ENCODE measurements around the gene UBE2H. TPM values are rescaled to one million over a fixed set of nuclear protein-coding genes. Genes with fewer than 3 reads are reported as not detected.

The UBE2H gene
- total and polyA plus RNA-seq, 12 donors, result 26.0 to 222 (median 159) TPM

- Histone ChIP-seq H3K4me1 (peaks cover 11 to 76% (median 57%) of the 10 kb centered on the region in 9 donors), H3K27ac (peak overlapping the region in 7 of 10 donors; percentile 14 to 61 (median 24)), H3K4me3 (no peak overlapping the region), H3K27me3 (no peaks in the 10 kb centered on the region), H3K9me3 (no peaks in the 10 kb centered on the region), H3K36me3 (no peaks in the 10 kb centered on the region)
- DNase-seq (no peak), ATAC-seq (no peak)
- TF ChIP-seq CTCF (IDR thresholded peaks at IDR 0.05), result no peak
- intact Hi-C loops (cut with DNase I), result no loop called here
- 98 to 100% methylated on average over 1 of the region's 1 CpG for WGBS, 2 donors
Observed at GRCh38 chr7:129845972-129846327, 106.8 kb downstream of the UBE2H start.

- H3K27ac ChIP-seq, result peak overlapping the region in 8 of 10 donors; percentile 14 to 61 (median 24)
- 43 to 47% methylated on average over 3 of the region's 3 CpGs for WGBS, 2 donors
- peak in 5 of 8 donors; percentile 23 to 50 (median 30) for ATAC-seq
- no peak for TF ChIP-seq CTCF (IDR thresholded peaks at IDR 0.05)
- H3K4me3 ChIP-seq, result no peak overlapping the region
- H3K9me3 ChIP-seq, result no peaks in the 10 kb centered on the region
- intact Hi-C loops (cut with DNase I), result no loop called here
- H3K4me1 ChIP-seq, result peaks cover 11 to 81% (median 62%) of the 10 kb centered on the region in 9 donors
- DNase-seq, result no peak
- no peaks in the 10 kb centered on the region for H3K27me3 ChIP-seq
- H3K36me3 ChIP-seq, result no peaks in the 10 kb centered on the region
Observed at GRCh38 chr7:129845178-129845971, 107.4 kb downstream of the UBE2H start.

- no peak overlapping the region for H3K4me3 ChIP-seq
- peaks cover 0 to 1% (median 0%) of the 10 kb centered on the region in 9 donors for H3K36me3 ChIP-seq
- TF ChIP-seq CTCF (IDR thresholded peaks at IDR 0.05), result no peak
- H3K4me1 ChIP-seq, result peaks cover 11 to 87% (median 71%) of the 10 kb centered on the region in 9 donors
- H3K27ac ChIP-seq, result peak overlapping the region in 8 of 10 donors; percentile 2 to 61 (median 25)
- H3K27me3 ChIP-seq, result no peaks in the 10 kb centered on the region
- DNase-seq, result no peak
- intact Hi-C loops (cut with DNase I), result no loop called here
- no peaks in the 10 kb centered on the region for H3K9me3 ChIP-seq
- no peak for ATAC-seq
- 62 to 65% methylated on average over 7 of the region's 7 CpGs for WGBS, 2 donors
Observed at GRCh38 chr7:129843978-129844840, 108.6 kb downstream of the UBE2H start.

GRCh38 chr7:129843365-129843898, 109.3 kb downstream of the UBE2H start:
- no peaks in the 10 kb centered on the region for H3K27me3 ChIP-seq
- no peak for DNase-seq
- no peak for ATAC-seq
- H3K4me3 ChIP-seq, result no peak overlapping the region
- peaks cover 0 to 9% (median 2%) of the 10 kb centered on the region in 9 donors for H3K36me3 ChIP-seq
- WGBS, 2 donors, result 79 to 81% methylated on average over 12 of the region's 12 CpGs
- intact Hi-C loops (cut with DNase I), result no loop called here
- TF ChIP-seq CTCF (IDR thresholded peaks at IDR 0.05), result no peak
- H3K9me3 ChIP-seq, result no peaks in the 10 kb centered on the region
- H3K27ac ChIP-seq, result peak overlapping the region in 5 of 10 donors; percentile 2 to 61 (median 8)
- peaks cover 11 to 85% (median 68%) of the 10 kb centered on the region in 9 donors for H3K4me1 ChIP-seq
